Measurements from ENCODE around the gene KCNH4. TPM values are rescaled to one million over a fixed set of nuclear protein-coding genes. Genes with fewer than 3 reads are reported as not detected.

KCNH4 gene
- total RNA-seq, 2 donors from 2014 or later = 0.26 to 0.39 TPM

GRCh38 chr17:42120770-42121769 is 59.9 kb downstream of the KCNH4 start, which contains the start of gene KAT2A:
Gene KAT2A (minus strand): TSS chr17:42121367. CDS start chr17:42121304, 63 bp downstream.
- H3K4me1 Mint-ChIP-seq (ENCODE audit: low read depth) = peaks cover 39% of the 10 kb centered on the region
- no peak within 1 kb of the TSS for H3K27ac Mint-ChIP-seq
- no peaks in the 10 kb centered on the region for H3K27me3 Mint-ChIP-seq (ENCODE audit: low read depth)
- H3K4me3 Mint-ChIP-seq = peak within 1 kb of the TSS; percentile 79 to 80
- DNase-seq (peak; percentile 76 to 82), ATAC-seq (replicated peaks in 1 of 2) (peak; percentile 90 to 92)
- H3K9me3 Mint-ChIP-seq = no peaks in the 10 kb centered on the region
- H3K36me3 Mint-ChIP-seq (ENCODE audit: insufficient read depth in 2 of 2) = peaks cover 0 to 10% of the 10 kb centered on the region in 2 donors

GRCh38 chr17:42120161-42120769 is 60.7 kb downstream of the KCNH4 start:
- H3K36me3 Mint-ChIP-seq (ENCODE audit: insufficient read depth in 2 of 2) = peaks cover 0 to 6% of the 10 kb centered on the region in 2 donors
- H3K27ac Mint-ChIP-seq = no peak overlapping the region
- ATAC-seq (replicated peaks in 1 of 2) (no peak), DNase-seq (no peak)
- no peaks in the 10 kb centered on the region for H3K27me3 Mint-ChIP-seq (ENCODE audit: low read depth)
- peak overlapping the region; percentile 58 to 79 for H3K4me3 Mint-ChIP-seq
- H3K4me1 Mint-ChIP-seq (ENCODE audit: low read depth) = peaks cover 39% of the 10 kb centered on the region
- no peaks in the 10 kb centered on the region for H3K9me3 Mint-ChIP-seq

DNA sequence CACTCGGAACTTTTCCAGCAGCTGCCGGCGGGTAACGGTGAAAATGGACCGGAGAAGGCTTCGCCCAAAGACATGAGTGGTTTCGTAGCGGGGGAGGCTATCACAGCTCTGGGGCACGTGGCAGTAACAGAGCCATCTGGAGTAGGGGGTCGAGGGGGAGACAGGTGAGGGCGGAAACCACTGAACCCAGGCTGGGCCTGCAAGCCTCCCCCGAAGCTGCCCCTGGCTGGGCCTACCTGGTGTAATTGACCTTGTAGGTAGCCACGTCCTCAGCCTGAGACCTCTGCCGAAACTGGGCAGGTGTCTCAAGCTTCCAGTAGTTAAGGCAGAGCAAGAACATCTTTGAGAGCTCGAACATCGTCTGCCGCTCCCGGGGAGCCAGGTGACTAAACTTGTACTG is 61.6 kb downstream of the KCNH4 start:
- Mint-ChIP-seq H3K27me3 (ENCODE audit: low read depth) (no peaks in the 10 kb centered on the region), H3K4me1 (ENCODE audit: low read depth) (peaks cover 39% of the 10 kb centered on the region), H3K36me3 (ENCODE audit: insufficient read depth in 2 of 2) (peaks cover 0 to 6% of the 10 kb centered on the region in 2 donors), H3K4me3 (no peak overlapping the region), H3K27ac (no peak overlapping the region), H3K9me3 (no peaks in the 10 kb centered on the region)
- no peak for DNase-seq
- ATAC-seq (replicated peaks in 1 of 2) = no peak

DNA sequence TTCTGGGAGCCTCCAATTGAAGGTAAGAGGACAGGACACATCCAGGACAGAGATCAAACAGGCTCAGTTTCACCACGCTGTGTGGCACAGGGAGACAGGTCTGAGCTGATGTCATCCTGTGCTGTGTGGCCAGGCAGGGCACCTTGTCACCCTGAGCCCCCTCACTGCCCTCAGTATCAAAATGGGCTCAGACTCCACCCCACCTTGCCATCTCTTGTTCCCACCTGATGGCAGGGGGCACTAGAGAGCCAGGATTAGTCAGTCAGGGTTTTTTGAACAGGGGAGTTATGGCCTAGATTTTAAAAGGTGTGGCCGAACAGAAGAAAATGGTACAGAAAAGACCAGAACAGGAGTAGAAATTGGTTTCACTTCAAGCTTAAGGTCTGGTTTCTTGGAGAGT is 62.4 kb downstream of the KCNH4 start:
- peaks cover 0 to 6% of the 10 kb centered on the region in 2 donors for H3K36me3 Mint-ChIP-seq (ENCODE audit: insufficient read depth in 2 of 2)
- H3K4me3 Mint-ChIP-seq = peak overlapping the region; percentile 8 to 23
- no peak overlapping the region for H3K27ac Mint-ChIP-seq
- peaks cover 39% of the 10 kb centered on the region for H3K4me1 Mint-ChIP-seq (ENCODE audit: low read depth)
- no peaks in the 10 kb centered on the region for H3K27me3 Mint-ChIP-seq (ENCODE audit: low read depth)
- DNase-seq (peak; percentile 61 to 65), ATAC-seq (replicated peaks in 1 of 2) (peak; percentile 28 to 33)
- H3K9me3 Mint-ChIP-seq = no peaks in the 10 kb centered on the region

GRCh38 chr17:42118126-42118510 is 62.8 kb downstream of the KCNH4 start:
- H3K27ac Mint-ChIP-seq = no peak overlapping the region
- peaks cover 39% of the 10 kb centered on the region for H3K4me1 Mint-ChIP-seq (ENCODE audit: low read depth)
- H3K27me3 Mint-ChIP-seq (ENCODE audit: low read depth) = no peaks in the 10 kb centered on the region
- ATAC-seq (replicated peaks in 1 of 2) = no peak
- H3K9me3 Mint-ChIP-seq = no peaks in the 10 kb centered on the region
- H3K4me3 Mint-ChIP-seq = no peak overlapping the region
- DNase-seq = no peak
- H3K36me3 Mint-ChIP-seq (ENCODE audit: insufficient read depth in 2 of 2) = peaks cover 0 to 6% of the 10 kb centered on the region in 2 donors

- peaks cover 43% of the 10 kb centered on the region for H3K4me1 Mint-ChIP-seq (ENCODE audit: low read depth)
- H3K9me3 Mint-ChIP-seq = no peaks in the 10 kb centered on the region
- H3K36me3 Mint-ChIP-seq (ENCODE audit: insufficient read depth in 2 of 2) = peaks cover 0 to 6% of the 10 kb centered on the region in 2 donors
- no peak for DNase-seq
- no peak overlapping the region for H3K27ac Mint-ChIP-seq
- H3K4me3 Mint-ChIP-seq = no peak overlapping the region
- no peaks in the 10 kb centered on the region for H3K27me3 Mint-ChIP-seq (ENCODE audit: low read depth)
- no peak for ATAC-seq (replicated peaks in 1 of 2)
Measured at GRCh38 chr17:42117397-42118125, 63.4 kb downstream of the KCNH4 start.

DNA sequence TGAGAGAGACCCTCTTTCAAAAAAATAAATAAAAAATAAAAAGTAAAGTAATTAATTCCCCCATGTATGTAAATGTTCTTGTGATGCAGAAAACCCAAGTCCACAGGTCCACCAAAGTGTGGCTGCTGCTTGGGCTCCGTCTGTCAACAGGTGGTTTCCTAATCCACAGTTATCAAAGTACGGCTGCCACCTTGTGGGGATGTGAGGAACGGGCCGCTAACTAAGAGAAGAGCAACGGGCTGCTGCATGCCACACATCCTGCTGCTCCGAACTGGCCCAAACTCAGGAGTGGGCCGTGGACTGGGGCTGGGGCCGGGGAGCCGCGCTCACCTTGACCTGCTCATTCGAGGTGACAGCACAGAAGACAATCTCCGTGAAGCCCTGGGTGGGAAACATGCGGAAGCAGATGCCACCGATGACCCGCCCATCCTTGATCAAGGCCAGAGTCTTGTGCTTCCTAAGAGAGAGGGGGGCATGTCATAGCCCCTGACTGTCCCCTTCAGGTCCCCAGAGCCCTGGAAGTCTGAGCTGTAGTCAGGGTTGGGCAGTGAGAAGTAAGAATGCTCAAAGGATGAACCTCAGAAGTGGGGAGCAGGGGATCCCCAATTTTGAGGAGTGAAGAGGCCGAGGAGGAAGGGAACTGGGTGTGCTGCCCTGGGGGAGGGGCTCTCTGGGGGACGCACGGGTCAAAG is 64.1 kb downstream of the KCNH4 start:
- Mint-ChIP-seq H3K9me3 (no peaks in the 10 kb centered on the region), H3K36me3 (ENCODE audit: insufficient read depth in 2 of 2) (peaks cover 0 to 6% of the 10 kb centered on the region in 2 donors), H3K4me3 (no peak overlapping the region), H3K4me1 (ENCODE audit: low read depth) (peaks cover 48% of the 10 kb centered on the region), H3K27ac (no peak overlapping the region), H3K27me3 (ENCODE audit: low read depth) (no peaks in the 10 kb centered on the region)
- DNase-seq (peak; percentile 83 to 85), ATAC-seq (replicated peaks in 1 of 2) (peak; percentile 22 to 31)

DNA sequence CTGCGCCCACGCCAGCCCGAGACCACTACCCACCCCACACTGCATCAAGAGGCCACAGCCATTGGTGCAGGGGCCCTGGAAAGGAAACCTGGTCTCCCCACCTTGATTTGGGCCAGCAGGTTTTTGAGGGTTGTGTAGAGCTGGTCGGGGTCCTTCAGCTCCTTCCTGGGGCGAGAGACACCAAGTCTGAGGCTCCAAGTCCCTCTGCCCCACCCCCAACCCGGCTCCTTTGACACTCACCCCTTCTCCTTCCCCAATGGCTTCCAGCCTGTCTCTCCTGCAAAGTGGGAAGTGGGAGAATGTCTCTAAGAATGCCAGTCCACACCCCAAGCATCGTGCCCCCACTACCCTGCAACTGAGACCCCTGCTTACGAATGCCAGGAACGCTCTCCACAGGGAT is 66.8 kb downstream of the KCNH4 start:
- H3K27ac Mint-ChIP-seq = no peak overlapping the region

DNA sequence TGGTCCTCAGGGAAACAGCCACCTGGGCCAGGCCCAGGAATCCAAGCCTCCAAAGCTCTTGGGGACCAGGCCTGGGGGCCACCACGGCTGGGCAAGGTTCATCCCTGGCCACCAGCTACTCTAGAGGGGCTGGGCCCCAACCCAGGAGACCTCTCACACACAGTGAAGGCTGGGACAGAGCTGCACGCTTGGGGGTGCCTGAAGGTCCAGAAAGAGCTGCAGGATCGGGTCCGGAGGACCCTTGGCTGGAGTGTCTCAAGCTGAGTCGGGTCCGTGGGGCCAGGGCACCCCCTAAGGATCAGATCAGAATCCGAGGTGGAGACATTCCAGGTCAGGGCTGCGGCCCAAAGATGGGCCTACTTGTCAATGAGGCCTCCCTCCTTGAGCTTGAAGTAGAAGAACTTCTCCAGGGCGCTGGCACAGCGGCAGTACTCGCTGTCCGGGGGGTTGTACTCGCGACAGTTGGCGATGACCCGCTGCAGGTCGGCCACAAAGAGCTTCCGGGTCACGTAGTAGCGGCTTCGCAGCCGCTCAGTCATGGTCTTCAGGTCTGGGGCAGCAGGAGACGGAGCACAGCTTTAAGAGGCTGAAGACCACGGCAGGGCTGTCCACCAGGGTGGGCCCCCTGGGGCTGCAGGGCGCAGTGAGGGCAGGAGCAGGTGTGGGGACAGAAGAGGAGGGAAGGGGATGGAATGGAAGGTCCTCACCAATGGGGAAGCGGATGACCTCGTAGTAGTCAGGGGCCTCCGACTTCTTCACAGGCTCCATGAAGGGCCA is 67.5 kb downstream of the KCNH4 start:
- no peaks in the 10 kb centered on the region for H3K9me3 Mint-ChIP-seq
- no peak overlapping the region for H3K27ac Mint-ChIP-seq
- H3K36me3 Mint-ChIP-seq (ENCODE audit: insufficient read depth in 2 of 2) = peaks cover 0 to 6% of the 10 kb centered on the region in 2 donors
- H3K4me1 Mint-ChIP-seq (ENCODE audit: low read depth) = peaks cover 33% of the 10 kb centered on the region
- H3K4me3 Mint-ChIP-seq = no peak overlapping the region
- H3K27me3 Mint-ChIP-seq (ENCODE audit: low read depth) = no peaks in the 10 kb centered on the region
- ATAC-seq (replicated peaks in 1 of 2) = no peak
- DNase-seq = no peak

More for the DNA sequence above, 66.8 kb downstream of the KCNH4 start:
- Mint-ChIP-seq H3K4me3 (no peak overlapping the region), H3K4me1 (ENCODE audit: low read depth) (peaks cover 40% of the 10 kb centered on the region), H3K27me3 (ENCODE audit: low read depth) (no peaks in the 10 kb centered on the region), H3K9me3 (no peaks in the 10 kb centered on the region), H3K36me3 (ENCODE audit: insufficient read depth in 2 of 2) (peaks cover 0 to 6% of the 10 kb centered on the region in 2 donors)
- no peak for ATAC-seq (replicated peaks in 1 of 2)
- DNase-seq = no peak

DNA sequence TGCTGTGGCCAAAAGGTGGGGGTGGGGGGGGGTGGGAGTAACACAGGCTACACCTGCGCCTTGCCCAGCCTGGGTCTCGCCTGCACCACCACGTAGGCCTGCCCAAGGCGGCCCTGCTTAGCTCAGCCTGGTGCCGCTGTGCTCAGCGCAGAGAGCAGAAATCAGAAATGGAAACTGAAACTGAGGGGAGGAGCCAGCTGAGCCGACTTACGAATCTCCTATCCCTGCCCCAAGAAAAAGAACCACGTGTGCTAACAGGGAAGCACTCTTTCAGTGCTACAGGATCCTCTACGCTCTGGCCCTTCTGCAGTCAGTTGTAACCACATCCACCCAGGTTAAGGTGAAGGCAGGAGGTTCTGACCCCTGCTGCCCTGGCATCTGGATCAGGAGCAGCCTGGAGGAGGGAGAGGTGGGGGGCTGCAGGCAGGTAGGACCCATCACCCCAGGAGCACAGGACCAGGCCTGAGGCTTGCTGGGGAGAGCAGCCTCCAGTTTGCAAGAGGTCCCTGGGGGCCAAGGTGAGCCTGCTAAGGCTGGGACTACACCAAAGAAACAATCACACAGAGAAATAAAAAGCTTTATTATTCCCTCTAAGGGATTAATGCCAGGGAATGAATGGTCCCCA is 68.3 kb downstream of the KCNH4 start, which contains the start of gene DHX58:
Gene DHX58, minus strand, starts transcription at position 163 of the 625 bp plus-strand sequence. CDS start 822 bp downstream, outside the sequence.
- Mint-ChIP-seq H3K4me3 (peak within 1 kb of the TSS; percentile 85 to 96), H3K36me3 (ENCODE audit: insufficient read depth in 2 of 2) (peaks cover 0 to 5% of the 10 kb centered on the region in 2 donors), H3K27me3 (ENCODE audit: low read depth) (no peaks in the 10 kb centered on the region), H3K27ac (peak within 1 kb of the TSS; percentile 97), H3K4me1 (ENCODE audit: low read depth) (peaks cover 36% of the 10 kb centered on the region), H3K9me3 (no peaks in the 10 kb centered on the region)
- DNase-seq = peak; percentile 83 to 88
- peak; percentile 84 to 85 for ATAC-seq (replicated peaks in 1 of 2)

GRCh38 chr17:42111871-42112551 is 68.9 kb downstream of the KCNH4 start:
- H3K4me1 Mint-ChIP-seq (ENCODE audit: low read depth) = peaks cover 33% of the 10 kb centered on the region
- peak overlapping the region; percentile 97 for H3K27ac Mint-ChIP-seq
- H3K27me3 Mint-ChIP-seq (ENCODE audit: low read depth) = no peaks in the 10 kb centered on the region
- peaks cover 0 to 3% of the 10 kb centered on the region in 2 donors for H3K36me3 Mint-ChIP-seq (ENCODE audit: insufficient read depth in 2 of 2)
- peak; percentile 6 to 12 for ATAC-seq (replicated peaks in 1 of 2)
- peak overlapping the region; percentile 85 to 96 for H3K4me3 Mint-ChIP-seq
- H3K9me3 Mint-ChIP-seq = no peaks in the 10 kb centered on the region
- peak in 1 of 2 donors; percentile 39 for DNase-seq

Data from activated T-cell treated with anti-CD3 and anti-CD28 coated beads, Interleukin-2, amount 50 U/mL, for 72 hours (primary cell).